KBM-7 (cell line): ENCODE results near the gene KLHDC8A.
"Not testable (repeated sequence)": the region's sequence is repeated elsewhere in the genome, so short reads cannot be mapped to it uniquely, and the experiment has no call there.

Source experiments
- DNase-seq: peaks from one replicate; pipeline ENCODE4 v3.0.0-alpha.2; 2015
- in situ Hi-C: fragments of 300-500 bp; cut with MboI; formaldehyde crosslinking; loops from 2 replicates; pipeline ENCODE4 v1.14.3; 2020; ENCODE audit warnings: low sequenced_read_pairs, low pct_unique_long_range_greater_than_20kb, mixed read lengths

KLHDC8A gene

GRCh38 chr1:205304046-205304694 lies 52.6 kb downstream of the KLHDC8A start:
- no peak for DNase-seq
- in situ Hi-C loops = no loop called here

- in situ Hi-C loops = no loop called here
- DNase-seq = no peak
Measured at GRCh38 chr1:205303247-205303888, 53.4 kb downstream of the KLHDC8A start.

- no peak for DNase-seq
- in situ Hi-C loops = no loop called here
Measured at GRCh38 chr1:205301842-205302588, 54.7 kb downstream of the KLHDC8A start.

- in situ Hi-C loops = no loop called here
- no peak for DNase-seq
Measured at GRCh38 chr1:205301205-205301821, 55.4 kb downstream of the KLHDC8A start.

- in situ Hi-C loops = no loop called here
- DNase-seq = no peak
Measured at GRCh38 chr1:205300149-205300548, 56.6 kb downstream of the KLHDC8A start.

GRCh38 chr1:205298191-205298994 lies 58.3 kb downstream of the KLHDC8A start:
- in situ Hi-C loops = no loop called here
- no peak for DNase-seq

- in situ Hi-C loops, DNase-seq: not testable (repeated sequence)
Measured at GRCh38 chr1:205297546-205298177, 59.1 kb downstream of the KLHDC8A start.

- in situ Hi-C loops = no loop called here
- DNase-seq = no peak
Measured at GRCh38 chr1:205296154-205296553, 60.6 kb downstream of the KLHDC8A start.

- no peak for DNase-seq
- in situ Hi-C loops = no loop called here
Measured at GRCh38 chr1:205294934-205295333, 61.8 kb downstream of the KLHDC8A start.

- no peak for DNase-seq
- in situ Hi-C loops = no loop called here
Measured at GRCh38 chr1:205294175-205294917, 62.4 kb downstream of the KLHDC8A start.

GRCh38 chr1:205293350-205294074 lies 63.2 kb downstream of the KLHDC8A start:
- DNase-seq = no peak
- in situ Hi-C loops = no loop called here

- no peak for DNase-seq
- in situ Hi-C loops = no loop called here
Measured at GRCh38 chr1:205291596-205291995, 65.1 kb downstream of the KLHDC8A start.

- in situ Hi-C loops = no loop called here
- peak; percentile 99 for DNase-seq
Measured at GRCh38 chr1:205287767-205288559, 68.8 kb downstream of the KLHDC8A start.

GRCh38 chr1:205287076-205287475 lies 69.6 kb downstream of the KLHDC8A start:
- DNase-seq = no peak
- in situ Hi-C loops = no loop called here

GRCh38 chr1:205286335-205286950 lies 70.3 kb downstream of the KLHDC8A start:
- DNase-seq = peak; percentile 74
- in situ Hi-C loops = no loop called here
